GM19463 (cell line): ENCODE data around the gene TNFRSF14.

Experiments used
- ATAC-seq: cut with Tn5 transposase; IDR thresholded peaks from one replicate; pipeline ENCODE4 v1.9.1; 2021; ENCODE audit warnings: mild to moderate bottlenecking, moderate library complexity; ENCODE audit not compliant: unreplicated experiment

The TNFRSF14 gene

DNA sequence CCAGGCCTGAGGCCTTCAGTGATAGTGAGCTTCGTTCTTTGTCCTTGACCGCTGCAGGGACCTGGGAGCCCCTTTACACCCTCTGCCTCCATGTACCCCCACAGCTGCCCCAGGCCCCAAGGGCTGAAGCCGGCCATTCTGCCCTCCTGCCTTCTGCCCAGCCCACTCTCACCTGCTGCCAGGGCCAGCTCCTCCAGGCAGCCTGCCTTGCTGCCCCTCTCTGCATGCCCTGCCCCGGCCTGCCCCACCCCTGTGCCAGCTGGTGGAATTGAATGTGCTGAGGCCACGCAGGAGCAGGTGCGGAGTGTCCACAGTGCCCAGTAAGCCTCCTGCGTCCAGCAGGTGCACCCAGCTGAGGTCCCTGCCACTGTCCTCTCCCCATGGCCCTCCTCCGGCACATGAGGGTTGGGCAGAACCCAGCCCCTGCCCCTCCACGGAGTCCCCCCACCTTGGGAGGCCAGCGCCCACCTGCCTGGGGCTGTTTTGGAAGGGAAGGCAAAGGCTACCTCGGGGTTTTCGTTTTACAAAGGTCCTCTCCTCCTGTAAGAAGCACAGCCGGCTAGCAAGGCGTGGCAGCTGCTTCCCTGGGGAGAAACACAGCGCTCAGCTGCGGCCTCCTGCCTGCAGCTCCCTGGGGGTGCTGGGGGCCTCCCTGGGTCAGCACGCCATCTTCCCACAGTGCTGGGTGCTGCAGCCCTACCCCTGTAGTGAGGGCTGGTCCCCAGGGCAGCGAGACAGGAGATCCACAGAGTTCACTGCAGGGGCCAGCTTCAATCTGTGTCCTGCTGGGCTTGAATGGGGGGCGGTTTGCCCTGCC is 55.7 kb downstream of the TNFRSF14 start:
- no peak for ATAC-seq

DNA sequence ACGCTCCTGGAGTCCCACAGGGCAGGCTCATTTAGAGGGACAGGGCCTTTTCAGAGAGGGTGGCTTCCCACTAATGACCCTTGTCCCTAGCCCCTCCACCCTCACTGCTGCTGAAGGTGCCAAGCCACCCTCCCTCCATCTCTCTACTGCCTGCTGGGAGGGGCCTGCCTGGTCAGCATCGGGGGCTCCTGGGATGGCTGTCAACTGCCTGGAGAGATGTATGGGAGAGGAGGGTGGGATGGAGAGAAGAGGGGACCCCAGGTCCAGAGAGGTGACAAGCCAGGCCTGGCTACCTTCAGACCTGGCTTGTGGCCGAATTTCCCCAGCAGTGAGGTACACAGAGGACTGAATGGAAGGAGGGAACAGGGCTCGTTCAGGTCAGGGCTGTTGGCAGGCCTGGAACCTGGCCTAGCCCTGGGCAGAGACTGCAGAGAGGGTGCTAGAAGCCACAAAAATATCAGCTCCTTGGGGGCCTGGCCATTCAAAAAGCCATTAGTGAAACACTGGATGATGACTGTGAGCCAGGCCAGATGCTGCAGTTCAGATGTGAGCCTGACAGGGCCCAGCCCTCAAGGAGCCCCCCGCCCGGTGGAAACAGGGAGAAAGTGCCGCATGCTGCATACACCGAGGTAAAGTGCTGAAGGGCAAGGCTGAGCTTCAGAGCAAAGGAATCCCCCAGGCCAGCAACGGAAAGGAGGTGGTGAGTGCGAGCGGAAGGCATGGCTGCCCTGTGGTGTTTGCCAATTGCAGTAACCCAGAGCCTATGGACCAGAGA is 56.6 kb downstream of the TNFRSF14 start:
- no peak for ATAC-seq
